ENCODE results near the gene THRAP3. TPM values are rescaled to one million over a fixed set of nuclear protein-coding genes. Genes with fewer than 3 reads are reported as not detected.

THRAP3 gene
- total and polyA plus RNA-seq, 2 experiments from 2014 or later, result 127 to 161 TPM

- Mint-ChIP-seq H3K4me1 (peaks cover 13% of the 10 kb centered on the region), H3K27me3 (ENCODE audit: insufficient read depth, low read depth, poor library complexity) (peaks cover 2% of the 10 kb centered on the region), H3K4me3 (peak overlapping the region; percentile 5; the same call in 1 of the 3 replicates), H3K36me3 (ENCODE audit: low read depth) (no peaks in the 10 kb centered on the region), H3K9me3 (no peaks in the 10 kb centered on the region), H3K27ac (no peak overlapping the region)
- Histone ChIP-seq H3K4me1 (ENCODE audit: insufficient read depth) (no peaks in the 10 kb centered on the region), H3K79me2 (replicated peaks; ENCODE audit: insufficient read depth) (no peaks in the 10 kb centered on the region), H3K27ac (ENCODE audit: low read depth) (no peak overlapping the region), H4K20me1 (replicated peaks; ENCODE audit: insufficient read depth) (no peaks in the 10 kb centered on the region), H2AFZ (peak overlapping the region; percentile 94), H3K4me3 (no peak overlapping the region), H3K27me3 (ENCODE audit: insufficient read depth) (no peaks in the 10 kb centered on the region), H3F3A (replicated peaks; ENCODE audit: low read depth) (no peaks in the 10 kb centered on the region), H3K4me2 (no peak overlapping the region), H3K9me2 (ENCODE audit: insufficient read depth) (no peaks in the 10 kb centered on the region), H3K36me3 (ENCODE audit: insufficient read depth) (no peaks in the 10 kb centered on the region)
- TF ChIP-seq ZNF331 (CRISPR knock-in tag; IDR thresholded peaks at IDR 0.05; ENCODE audit: low read depth), result no peak
- TF ChIP-seq, protein P1, sequence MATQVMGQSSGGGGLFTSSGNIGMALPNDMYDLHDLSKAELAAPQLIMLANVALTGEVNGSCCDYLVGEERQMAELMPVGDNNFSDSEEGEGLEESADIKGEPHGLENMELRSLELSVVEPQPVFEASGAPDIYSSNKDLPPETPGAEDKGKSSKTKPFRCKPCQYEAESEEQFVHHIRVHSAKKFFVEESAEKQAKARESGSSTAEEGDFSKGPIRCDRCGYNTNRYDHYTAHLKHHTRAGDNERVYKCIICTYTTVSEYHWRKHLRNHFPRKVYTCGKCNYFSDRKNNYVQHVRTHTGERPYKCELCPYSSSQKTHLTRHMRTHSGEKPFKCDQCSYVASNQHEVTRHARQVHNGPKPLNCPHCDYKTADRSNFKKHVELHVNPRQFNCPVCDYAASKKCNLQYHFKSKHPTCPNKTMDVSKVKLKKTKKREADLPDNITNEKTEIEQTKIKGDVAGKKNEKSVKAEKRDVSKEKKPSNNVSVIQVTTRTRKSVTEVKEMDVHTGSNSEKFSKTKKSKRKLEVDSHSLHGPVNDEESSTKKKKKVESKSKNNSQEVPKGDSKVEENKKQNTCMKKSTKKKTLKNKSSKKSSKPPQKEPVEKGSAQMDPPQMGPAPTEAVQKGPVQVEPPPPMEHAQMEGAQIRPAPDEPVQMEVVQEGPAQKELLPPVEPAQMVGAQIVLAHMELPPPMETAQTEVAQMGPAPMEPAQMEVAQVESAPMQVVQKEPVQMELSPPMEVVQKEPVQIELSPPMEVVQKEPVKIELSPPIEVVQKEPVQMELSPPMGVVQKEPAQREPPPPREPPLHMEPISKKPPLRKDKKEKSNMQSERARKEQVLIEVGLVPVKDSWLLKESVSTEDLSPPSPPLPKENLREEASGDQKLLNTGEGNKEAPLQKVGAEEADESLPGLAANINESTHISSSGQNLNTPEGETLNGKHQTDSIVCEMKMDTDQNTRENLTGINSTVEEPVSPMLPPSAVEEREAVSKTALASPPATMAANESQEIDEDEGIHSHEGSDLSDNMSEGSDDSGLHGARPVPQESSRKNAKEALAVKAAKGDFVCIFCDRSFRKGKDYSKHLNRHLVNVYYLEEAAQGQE (IDR thresholded peaks at IDR 0.05; ENCODE audit: unreplicated experiment), result no peak
- TF ChIP-seq CREB1 (CRISPR knock-in tag; IDR thresholded peaks at IDR 0.05; ENCODE audit: low read depth), result no peak
- no peak for TF ChIP-seq ZNF114 (CRISPR knock-in tag; IDR thresholded peaks at IDR 0.05)
- no peak for TF ChIP-seq ZNF462 (CRISPR knock-in tag; IDR thresholded peaks at IDR 0.05)
- TF ChIP-seq STAT1 (IDR thresholded peaks at IDR 0.05; ENCODE audit: unreplicated experiment), result no peak
- no peak for DNase-seq (ENCODE audit: low spot score)
- ATAC-seq, result peak; percentile 74
Observed at GRCh38 chr1:36203554-36204346, 20.5 kb upstream of the THRAP3 start.
